SJCRH30 (cell line): ENCODE measurements around the gene BPIFB2. TPM values are rescaled to one million over a fixed set of nuclear protein-coding genes. Genes with fewer than 3 reads are reported as not detected.

Source experiments
- DNase-seq, 2 experiments: peaks; one replicate each; pipeline ENCODE4 v3.0.0-alpha.2; 2015 to 2020
- H3K27ac ChIP-seq: fragments of 250-450 bp; sonication (Bioruptor Pico); 2 replicates; pipeline ENCODE4 v1.5.1; 2020; ENCODE audit warnings: mild to moderate bottlenecking, moderate library complexity
- H3K27me3 ChIP-seq: fragments of 250-450 bp; sonication (Bioruptor Pico); 2 replicates; pipeline ENCODE4 v1.5.1; 2020; ENCODE audit warnings: mild to moderate bottlenecking, moderate library complexity
- H3K36me3 ChIP-seq: fragments of 250-450 bp; sonication (Bioruptor Pico); 2 replicates; pipeline ENCODE4 v1.5.1; 2020; ENCODE audit warnings: mild to moderate bottlenecking, moderate library complexity
- H3K4me1 ChIP-seq: fragments of 250-450 bp; sonication (Bioruptor Pico); 2 replicates; pipeline ENCODE4 v1.5.1; 2020; ENCODE audit warnings: mild to moderate bottlenecking, moderate library complexity
- H3K4me3 ChIP-seq: fragments of 250-450 bp; sonication (Bioruptor Pico); 2 replicates; pipeline ENCODE4 v1.5.1; 2020; ENCODE audit warnings: mild to moderate bottlenecking, moderate library complexity
- H3K9me3 ChIP-seq: fragments of 250-450 bp; sonication (Bioruptor Pico); replicated peaks from 2 replicates; pipeline ENCODE4 v1.5.1; 2020; ENCODE audit warnings: mild to moderate bottlenecking, moderate library complexity
- total RNA-seq: library from RNA; depleted of rRNA; stranded (reverse); fragments of >200 nt; shearing (Covaris generic); gene quantifications from 2 replicates; pipeline ENCODE4 v1.2.3, GENCODE V29; 2014

Gene BPIFB2
- total RNA-seq, 1 experiment from 2014 or later = not detected

DNA sequence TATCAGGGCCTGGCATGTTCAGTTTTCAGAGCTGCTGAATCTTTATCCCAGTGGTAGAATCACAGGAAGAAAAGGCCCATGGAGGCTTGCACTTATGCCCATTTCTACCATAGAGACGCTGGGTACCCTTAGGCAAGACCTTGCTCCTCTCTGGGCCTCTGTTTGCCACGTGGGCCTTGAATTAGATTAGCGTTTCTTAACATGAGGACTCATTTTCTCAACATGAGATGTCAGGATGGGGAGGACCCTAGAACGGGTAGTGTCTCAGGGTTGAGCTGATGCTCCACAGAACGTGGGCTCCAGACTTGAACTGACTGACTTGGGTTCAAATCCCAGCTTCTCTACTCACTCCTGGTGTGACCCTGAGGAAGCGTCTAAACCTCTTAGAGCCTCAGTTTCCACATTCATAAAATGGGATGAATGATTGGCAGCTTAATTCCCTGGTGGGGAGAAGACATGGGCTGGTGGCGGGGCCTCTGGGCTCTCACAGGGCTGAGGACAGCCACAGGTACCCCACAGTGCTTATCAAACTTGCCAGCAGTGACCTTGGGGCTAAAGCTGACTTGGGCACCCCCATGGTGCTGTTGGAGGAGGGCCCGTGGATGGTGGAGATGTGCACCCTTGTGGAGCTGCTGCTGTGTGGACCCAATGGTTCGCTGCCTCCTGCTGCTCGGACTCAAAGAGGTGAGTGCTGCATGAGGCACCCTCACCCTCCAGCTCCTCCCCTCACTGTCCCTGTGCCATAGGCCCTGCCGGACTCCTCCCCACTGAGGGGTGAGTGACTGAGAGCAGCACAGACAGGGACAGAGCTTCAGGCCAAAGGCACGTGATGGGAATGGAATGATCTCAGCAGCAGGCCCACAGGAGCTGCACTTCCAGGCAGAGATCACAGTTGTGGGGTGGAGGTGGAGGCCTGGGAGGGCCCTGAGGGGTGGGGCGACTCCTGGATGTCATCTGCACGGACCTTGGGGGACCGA is 31.5 kb upstream of the BPIFB2 start:
- DNase-seq = no peak
- Histone ChIP-seq H3K4me1 (peaks cover 56% of the 10 kb centered on the region), H3K4me3 (no peak overlapping the region), H3K36me3 (no peaks in the 10 kb centered on the region), H3K27ac (no peak overlapping the region), H3K9me3 (no peaks in the 10 kb centered on the region), H3K27me3 (no peaks in the 10 kb centered on the region)

DNA sequence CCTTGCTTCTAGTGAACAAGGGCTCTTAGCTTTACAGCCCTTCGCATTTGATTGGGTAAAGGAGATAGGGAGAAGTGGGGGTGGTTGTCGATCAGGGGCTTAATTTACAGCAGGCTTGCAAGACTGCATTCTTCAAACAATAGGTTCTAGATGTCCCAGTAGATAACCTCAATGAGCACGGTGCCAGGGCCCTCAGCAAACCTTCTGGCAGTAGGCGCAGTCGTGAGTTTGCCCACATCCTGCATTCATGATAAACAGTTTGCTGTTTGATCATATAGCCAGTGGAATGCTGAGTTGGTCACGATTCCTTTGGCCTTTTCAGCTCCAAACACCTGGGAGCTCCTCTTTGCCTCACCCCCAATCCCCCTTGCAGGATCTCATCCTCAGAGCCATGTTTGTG is 30.8 kb upstream of the BPIFB2 start:
- Histone ChIP-seq H3K4me3 (no peak overlapping the region), H3K4me1 (peaks cover 56% of the 10 kb centered on the region), H3K36me3 (no peaks in the 10 kb centered on the region), H3K27me3 (no peaks in the 10 kb centered on the region), H3K9me3 (no peaks in the 10 kb centered on the region; the same call in 1 of the 2 replicates), H3K27ac (no peak overlapping the region)
- no peak for DNase-seq

GRCh38 chr20:32977281-32978008 is 30.1 kb upstream of the BPIFB2 start:
- Histone ChIP-seq H3K27ac (peak overlapping the region; percentile 91; the same call in 1 of the 2 replicates), H3K27me3 (no peaks in the 10 kb centered on the region), H3K36me3 (no peaks in the 10 kb centered on the region), H3K4me1 (peaks cover 55% of the 10 kb centered on the region), H3K4me3 (no peak overlapping the region), H3K9me3 (no peaks in the 10 kb centered on the region; the same call in 1 of the 2 replicates)
- no peak for DNase-seq

DNA sequence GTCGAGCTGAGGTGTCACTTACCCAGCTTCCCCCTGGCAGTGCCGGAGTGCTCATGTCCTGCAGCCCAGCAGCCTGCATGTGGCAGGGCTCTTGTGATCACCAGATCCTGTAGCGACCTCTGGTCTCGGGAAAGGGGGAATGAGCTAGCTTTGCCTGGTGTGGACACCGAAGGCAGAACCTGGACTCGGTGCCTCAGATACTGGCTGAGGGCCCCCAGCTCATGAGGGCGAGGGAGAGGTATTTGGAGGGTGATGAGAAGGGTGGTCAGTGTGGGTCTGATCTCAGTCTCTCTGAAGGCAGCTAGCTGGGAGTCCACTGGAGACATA is 29.5 kb upstream of the BPIFB2 start:
- Histone ChIP-seq H3K4me3 (no peak overlapping the region), H3K9me3 (no peaks in the 10 kb centered on the region; the same call in 1 of the 2 replicates), H3K4me1 (peaks cover 58% of the 10 kb centered on the region), H3K36me3 (no peaks in the 10 kb centered on the region), H3K27ac (peak overlapping the region; percentile 91), H3K27me3 (no peaks in the 10 kb centered on the region)
- DNase-seq = peak in 1 of 2 experiments; percentile 27

GRCh38 chr20:32979201-32979998 is 28.1 kb upstream of the BPIFB2 start:
- peaks cover 63% of the 10 kb centered on the region for H3K4me1 ChIP-seq
- H3K27ac ChIP-seq = peak overlapping the region; percentile 91
- H3K27me3 ChIP-seq = no peaks in the 10 kb centered on the region
- H3K36me3 ChIP-seq = no peaks in the 10 kb centered on the region
- H3K9me3 ChIP-seq = no peaks in the 10 kb centered on the region; the same call in 1 of the 2 replicates
- peak in 1 of 2 experiments; percentile 43 for DNase-seq
- H3K4me3 ChIP-seq = no peak overlapping the region

- H3K9me3 ChIP-seq = no peaks in the 10 kb centered on the region; the same call in 1 of the 2 replicates
- peak overlapping the region; percentile 91 for H3K27ac ChIP-seq
- DNase-seq = peak; percentile 97 to 98
Observed at GRCh38 chr20:32980131-32980941, 27.2 kb upstream of the BPIFB2 start.

GRCh38 chr20:32980990-32981389 is 26.5 kb upstream of the BPIFB2 start:
- no peak for DNase-seq
- no peaks in the 10 kb centered on the region for H3K27me3 ChIP-seq

More at GRCh38 chr20:32980131-32980941, 27.2 kb upstream of the BPIFB2 start:
- H3K4me1 ChIP-seq = peaks cover 63% of the 10 kb centered on the region
- H3K27me3 ChIP-seq = no peaks in the 10 kb centered on the region
- H3K36me3 ChIP-seq = no peaks in the 10 kb centered on the region
- H3K4me3 ChIP-seq = peak overlapping the region; percentile 7; the same call in 1 of the 2 replicates

DNA sequence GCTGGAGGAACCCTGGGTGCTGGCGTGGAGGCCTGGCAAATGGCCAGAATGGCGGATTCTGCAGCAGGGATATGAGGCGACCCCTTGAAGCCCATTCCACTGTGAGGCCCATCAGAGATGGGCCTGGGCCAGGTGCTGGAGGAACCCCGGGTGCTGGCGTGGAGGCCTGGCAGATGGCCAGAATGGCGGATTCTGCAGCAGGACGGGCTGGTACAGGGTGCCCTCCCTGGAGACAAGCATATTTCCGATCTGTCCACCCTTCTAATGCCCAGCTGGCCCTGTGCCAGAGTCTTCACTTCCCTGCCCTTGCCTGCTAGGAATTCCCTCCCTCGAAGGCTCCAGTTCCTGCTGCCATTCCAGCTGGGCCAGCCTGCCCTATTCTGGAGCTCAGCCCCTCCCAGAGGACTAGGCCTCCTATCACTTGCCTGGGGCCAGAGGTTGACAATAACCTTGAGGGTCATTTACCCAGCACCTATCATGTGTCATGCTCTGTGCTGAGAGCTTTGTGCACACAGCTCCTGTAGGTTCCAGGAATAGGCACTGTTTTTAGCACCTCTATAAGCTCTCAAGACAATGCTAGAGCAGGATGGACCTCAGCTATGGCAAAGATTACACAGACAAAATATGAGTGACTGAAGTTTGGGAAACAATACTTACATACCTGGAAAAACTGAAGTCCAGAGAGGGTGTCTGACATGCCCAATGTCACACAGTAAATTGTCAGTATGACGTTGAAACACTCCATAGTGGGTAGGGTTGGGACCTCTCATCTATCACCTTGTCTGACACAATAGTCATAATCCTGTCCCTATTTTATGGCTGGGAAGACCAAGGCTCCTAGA is 24.7 kb upstream of the BPIFB2 start:
- Histone ChIP-seq H3K9me3 (no peaks in the 10 kb centered on the region; the same call in 1 of the 2 replicates), H3K36me3 (no peaks in the 10 kb centered on the region), H3K27me3 (no peaks in the 10 kb centered on the region), H3K4me1 (peaks cover 54% of the 10 kb centered on the region), H3K27ac (peak overlapping the region; percentile 27; the same call in 1 of the 2 replicates), H3K4me3 (no peak overlapping the region)
- peak; percentile 95 to 96 for DNase-seq

More at GRCh38 chr20:32980990-32981389, 26.5 kb upstream of the BPIFB2 start:
- peaks cover 63% of the 10 kb centered on the region for H3K4me1 ChIP-seq
- H3K9me3 ChIP-seq = no peaks in the 10 kb centered on the region; the same call in 1 of the 2 replicates
- no peaks in the 10 kb centered on the region for H3K36me3 ChIP-seq
- H3K27ac ChIP-seq = peak overlapping the region; percentile 91
- H3K4me3 ChIP-seq = peak overlapping the region; percentile 7; the same call in 1 of the 2 replicates

DNA sequence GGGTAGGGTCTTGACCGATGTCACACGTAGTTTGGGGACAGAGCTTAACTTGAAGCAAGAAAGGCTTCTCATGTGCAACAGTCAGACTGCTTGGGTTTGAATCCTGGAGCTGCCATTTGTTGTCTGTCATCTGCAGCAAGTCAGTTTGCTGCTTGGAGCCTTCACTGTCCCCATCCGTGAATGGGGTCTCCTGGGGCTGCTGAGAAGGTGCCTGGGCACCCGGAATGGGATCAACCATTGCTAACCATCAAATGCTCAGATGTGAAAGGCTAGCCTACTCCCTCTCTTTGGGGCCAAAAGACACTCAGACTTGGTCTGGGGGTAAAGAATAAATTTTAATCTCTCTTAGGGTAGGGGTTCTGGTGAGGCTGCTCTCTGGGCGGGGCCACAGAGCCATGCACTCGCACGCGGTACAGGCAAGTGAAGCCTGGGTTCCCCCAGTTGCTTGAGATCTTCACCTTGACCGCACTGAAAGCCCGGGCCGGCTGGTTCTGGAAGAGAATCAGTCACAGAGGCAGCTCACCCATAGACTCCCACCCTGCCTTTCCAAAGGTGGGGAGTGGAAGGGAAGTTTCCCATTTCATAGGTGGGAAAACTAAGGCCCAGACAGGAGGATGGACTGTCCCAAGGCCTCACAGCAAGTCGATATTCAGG is 23.9 kb upstream of the BPIFB2 start:
- no peak overlapping the region for H3K4me3 ChIP-seq
- no peak for DNase-seq
- H3K27me3 ChIP-seq = no peaks in the 10 kb centered on the region
- peaks cover 46% of the 10 kb centered on the region for H3K4me1 ChIP-seq
- H3K9me3 ChIP-seq = no peaks in the 10 kb centered on the region; the same call in 1 of the 2 replicates
- H3K36me3 ChIP-seq = no peaks in the 10 kb centered on the region
- H3K27ac ChIP-seq = no peak overlapping the region

- H3K27ac ChIP-seq = no peak overlapping the region
- no peaks in the 10 kb centered on the region for H3K27me3 ChIP-seq
- H3K9me3 ChIP-seq = no peaks in the 10 kb centered on the region; the same call in 1 of the 2 replicates
- DNase-seq = peak; percentile 51 to 60
- H3K4me1 ChIP-seq = peaks cover 40% of the 10 kb centered on the region
- no peaks in the 10 kb centered on the region for H3K36me3 ChIP-seq
- no peak overlapping the region for H3K4me3 ChIP-seq
Observed at GRCh38 chr20:32984196-32984595, 23.3 kb upstream of the BPIFB2 start.

DNA sequence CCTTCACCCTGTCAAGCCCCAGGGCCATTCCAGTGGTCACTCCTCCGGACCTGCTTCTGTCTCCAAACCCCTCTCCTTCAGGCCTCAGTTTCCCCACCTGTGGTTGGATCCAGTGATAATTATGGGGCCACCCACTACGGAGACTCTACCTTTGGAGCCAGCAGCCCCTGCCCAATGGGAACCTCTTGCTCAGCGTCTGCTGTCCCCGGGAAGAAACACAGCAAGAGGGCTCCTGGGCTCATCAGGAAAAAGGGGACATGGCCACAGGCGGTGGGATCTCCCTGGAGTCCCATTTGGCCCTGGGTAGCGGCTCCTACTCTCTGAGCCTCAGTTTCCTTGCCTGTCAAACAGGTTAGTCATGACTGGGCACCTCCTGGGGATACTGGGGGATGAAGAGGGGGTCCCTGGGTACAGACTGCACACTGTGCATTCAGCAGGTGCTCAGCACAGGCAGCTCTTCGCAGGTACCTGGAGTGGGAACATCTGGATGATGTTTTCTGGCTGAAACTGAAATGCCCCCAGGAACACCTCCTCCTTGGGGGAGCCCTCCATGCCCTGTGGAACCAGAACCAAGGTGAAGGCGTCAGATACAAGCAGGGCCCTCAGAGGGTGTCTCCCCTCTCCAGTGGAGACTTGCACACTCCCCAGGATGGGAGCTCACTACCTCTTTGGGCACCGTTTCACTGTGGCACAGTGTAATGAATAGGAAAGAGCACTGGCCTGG is 22.7 kb upstream of the BPIFB2 start:
- no peak overlapping the region for H3K4me3 ChIP-seq
- H3K27ac ChIP-seq = no peak overlapping the region
- H3K4me1 ChIP-seq = peaks cover 34% of the 10 kb centered on the region
- no peaks in the 10 kb centered on the region for H3K27me3 ChIP-seq
- no peak for DNase-seq
- no peaks in the 10 kb centered on the region; the same call in 1 of the 2 replicates for H3K9me3 ChIP-seq
- H3K36me3 ChIP-seq = no peaks in the 10 kb centered on the region

- peaks cover 28% of the 10 kb centered on the region for H3K4me1 ChIP-seq
- no peak overlapping the region for H3K27ac ChIP-seq
- DNase-seq = no peak
- H3K9me3 ChIP-seq = no peaks in the 10 kb centered on the region; the same call in 1 of the 2 replicates
- no peaks in the 10 kb centered on the region for H3K36me3 ChIP-seq
- no peaks in the 10 kb centered on the region for H3K27me3 ChIP-seq
- H3K4me3 ChIP-seq = no peak overlapping the region
Observed at GRCh38 chr20:32985596-32985995, 21.9 kb upstream of the BPIFB2 start.
